Ovary (tissue), 9 donors: ENCODE data around the gene KLHL17. TPM values are rescaled to one million over a fixed set of nuclear protein-coding genes. Genes with fewer than 3 reads are reported as not detected.

Source experiments
- DNase-seq, 5 donors: peaks; one replicate each; pipeline ENCODE4 v3.0.0-alpha.2; 2019 to 2020
- H3K27ac ChIP-seq, 2 donors: fragments of 200-600 bp; one replicate each; pipeline versions ENCODE4 v1.5.1 to v1.8.0; 2019 to 2022
- H3K27me3 ChIP-seq: fragments of 200-600 bp; one replicate; pipeline ENCODE4 v1.8.0; 2022
- H3K36me3 ChIP-seq: fragments of 200-600 bp; sonication (generic); one replicate; pipeline ENCODE4 v1.5.1; 2019
- H3K4me1 ChIP-seq: one replicate; pipeline ENCODE4 v1.8.1; 2013; ENCODE audit warnings: mild to moderate bottlenecking, moderate library complexity; ENCODE audit not compliant: insufficient read depth
- H3K4me3 ChIP-seq: fragments of 200-600 bp; sonication (generic); one replicate; pipeline ENCODE4 v1.5.1; 2017
- H3K9me3 ChIP-seq, 2 donors: fragments of 200-600 bp in 1 of 2; sonication (generic) in 1 of 2; one replicate each; pipeline versions ENCODE4 v1.5.1 to v1.8.1; 2013 to 2019; ENCODE audit warnings: mild to moderate bottlenecking in 1 of 2, moderate library complexity in 1 of 2
- EP300 ChIP-seq: sonication (generic); formaldehyde crosslinking; IDR thresholded peaks from one replicate; pipeline ENCODE4 v1.6.1; 2017; ENCODE audit warnings: antibody characterized with exemption
- POLR2A ChIP-seq: fragments of 450-650 bp; IDR thresholded peaks from one replicate; pipeline ENCODE4 v1.6.1; 2017; ENCODE audit warnings: antibody characterized with exemption, mild to moderate bottlenecking, moderate library complexity
- WGBS, 3 donors: extraction: QIAGEN DNeasy Blood & Tissue Kit in 1 of 3; methylation state at CpG; one replicate each; pipeline versions ENCODE4 v1.1.5 to v1.1.7; 2013 to 2017; 5-methylcytosine and 5-hydroxymethylcytosine counted together
- intact Hi-C, 4 donors: fragments of 100-400 bp; cut with DNase I; formaldehyde crosslinking; loops; one replicate each; pipeline versions ENCODE4 v1.11.0 to v1.15.1; 2022 to 2023
- polyA plus RNA-seq, 2 donors: library from polyadenylated mRNA; stranded (reverse); fragments of 200-250 nt in 1 of 2; fragments of 350-450 nt in 1 of 2; fragmentation: Illumina TruSeq in 1 of 2; extraction: RNeasy Lipid Tissue Mini Kit (QIAGEN cat#74804) in 1 of 2; gene quantifications; one replicate each; pipeline ENCODE4 v1.2.3, GENCODE V29; 2013 to 2014
- total RNA-seq, 7 donors: library from RNA; depleted of rRNA in 2 of 7; stranded (reverse); fragments of >200 nt in 2 of 7; fragmentation: NEBNext Ultra II Directional in 3 of 7; extraction: Animal tissue kit (Norgen Biotek cat#: 25700) in 3 of 7; gene quantifications; one replicate each; pipeline versions ENCODE4 v1.1.0 to v1.2.4, GENCODE V29; 2016 to 2023
- TF ChIP-seq, protein P1 (sequence below), 3 donors: fragments of 450-650 bp in 2 of 3; fragments of 200-600 bp in 1 of 3; IDR thresholded peaks; one replicate each; pipeline versions ENCODE4 v1.5.1 to v1.8.0; 2016 to 2022; ENCODE audit warnings: antibody characterized with exemption in 3 of 3, mild to moderate bottlenecking in 1 of 3
- donor health status: DM: no; HTN: no; CAD: no; lungs with moderate emphysema.
- donor health status: DM: no; HTN: no; CAD: no.
- donor health status: Bipolar disorder and iron deficiency.
- donor health status: DM: yes; HTN: yes; CAD: no.
- donor health status: DM: no; HTN: no; CAD: no.
- donor health status: DM: yes; HTN: yes; CAD: no.

KLHL17 gene
- total and polyA plus RNA-seq, 9 donors = 0.13 to 6.7 (median 2.1) TPM

DNA sequence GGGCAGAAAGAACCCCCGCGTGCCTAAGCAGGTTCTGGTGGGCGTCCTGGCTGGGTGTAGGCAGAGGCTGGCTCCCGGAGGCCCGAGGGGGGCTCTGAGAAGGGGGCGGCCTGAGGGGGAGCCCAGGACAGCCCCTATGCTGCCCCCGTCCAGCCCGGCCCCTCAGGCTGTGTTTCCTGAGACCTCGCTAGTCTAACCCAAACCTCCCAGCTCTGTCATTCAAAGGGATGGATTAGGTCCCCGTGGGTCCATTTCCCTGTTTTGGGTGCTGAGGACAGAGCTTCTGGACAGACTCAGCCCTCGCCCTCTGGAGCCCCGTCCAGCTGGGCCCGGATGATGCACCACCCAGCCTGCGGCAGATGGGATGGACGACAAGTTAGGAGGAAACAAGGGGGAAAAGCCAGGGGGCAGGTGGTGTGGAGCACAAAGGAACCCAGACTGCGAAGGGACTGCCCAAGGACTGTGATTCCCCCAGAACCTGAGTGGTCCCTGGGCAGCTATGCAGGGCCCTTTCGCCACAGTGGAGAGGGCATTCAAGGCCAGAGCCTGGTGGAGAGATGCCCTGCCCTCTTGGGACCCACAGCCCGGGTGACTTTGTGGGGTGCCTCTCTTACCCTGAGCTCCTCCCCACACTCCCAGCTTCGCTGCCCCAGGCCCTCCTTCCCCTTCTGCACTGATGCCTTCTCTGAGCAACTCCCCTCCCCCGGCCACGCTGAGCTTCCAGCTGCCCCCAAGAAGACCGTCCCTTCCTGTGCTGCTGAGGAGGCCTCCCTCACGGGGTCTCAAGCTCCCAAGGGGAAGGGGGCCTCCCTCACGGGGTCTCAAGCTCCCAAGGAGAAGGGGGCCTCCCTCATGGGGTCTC, 36.7 kb downstream of the KLHL17 start:
- intact Hi-C loops = no loop called here
- Histone ChIP-seq H3K4me1 (peaks cover 9% of the 10 kb centered on the region), H3K9me3 (no peaks in the 10 kb centered on the region), H3K27me3 (peaks cover 11% of the 10 kb centered on the region), H3K27ac (no peak overlapping the region), H3K4me3 (no peak overlapping the region), H3K36me3 (no peaks in the 10 kb centered on the region)
- WGBS, 3 donors = 58 to 72% (median 65%) methylated on average over 24 of the region's 24 CpGs
- peak in 1 of 5 donors; percentile 21 for DNase-seq
- TF ChIP-seq POLR2A = no peak
- no peak for TF ChIP-seq EP300
- TF ChIP-seq, protein P1, sequence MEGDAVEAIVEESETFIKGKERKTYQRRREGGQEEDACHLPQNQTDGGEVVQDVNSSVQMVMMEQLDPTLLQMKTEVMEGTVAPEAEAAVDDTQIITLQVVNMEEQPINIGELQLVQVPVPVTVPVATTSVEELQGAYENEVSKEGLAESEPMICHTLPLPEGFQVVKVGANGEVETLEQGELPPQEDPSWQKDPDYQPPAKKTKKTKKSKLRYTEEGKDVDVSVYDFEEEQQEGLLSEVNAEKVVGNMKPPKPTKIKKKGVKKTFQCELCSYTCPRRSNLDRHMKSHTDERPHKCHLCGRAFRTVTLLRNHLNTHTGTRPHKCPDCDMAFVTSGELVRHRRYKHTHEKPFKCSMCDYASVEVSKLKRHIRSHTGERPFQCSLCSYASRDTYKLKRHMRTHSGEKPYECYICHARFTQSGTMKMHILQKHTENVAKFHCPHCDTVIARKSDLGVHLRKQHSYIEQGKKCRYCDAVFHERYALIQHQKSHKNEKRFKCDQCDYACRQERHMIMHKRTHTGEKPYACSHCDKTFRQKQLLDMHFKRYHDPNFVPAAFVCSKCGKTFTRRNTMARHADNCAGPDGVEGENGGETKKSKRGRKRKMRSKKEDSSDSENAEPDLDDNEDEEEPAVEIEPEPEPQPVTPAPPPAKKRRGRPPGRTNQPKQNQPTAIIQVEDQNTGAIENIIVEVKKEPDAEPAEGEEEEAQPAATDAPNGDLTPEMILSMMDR (IDR thresholded peaks at IDR 0.05) = no peak

DNA sequence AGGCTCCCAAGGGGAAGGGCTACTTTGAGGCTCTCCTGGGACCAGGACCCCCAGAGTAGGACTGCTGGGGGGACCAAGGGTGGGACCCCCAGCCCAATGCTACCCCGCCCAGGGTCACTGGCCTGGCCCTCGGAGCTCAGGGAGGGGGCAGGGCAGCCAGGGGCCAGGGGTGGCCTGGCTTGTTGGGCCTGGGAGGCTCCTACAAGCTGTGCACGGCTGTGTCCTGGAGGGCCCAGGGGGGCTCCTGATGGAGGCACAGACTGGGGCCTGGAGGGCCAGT, 37.3 kb downstream of the KLHL17 start:
- Histone ChIP-seq H3K27ac (no peak overlapping the region), H3K9me3 (no peaks in the 10 kb centered on the region), H3K4me3 (no peak overlapping the region), H3K27me3 (peaks cover 11% of the 10 kb centered on the region), H3K4me1 (peaks cover 9% of the 10 kb centered on the region), H3K36me3 (no peaks in the 10 kb centered on the region)
- TF ChIP-seq, protein P1 (IDR thresholded peaks at IDR 0.05) = no peak
- TF ChIP-seq POLR2A (no peak), EP300 (no peak)
- intact Hi-C loops = no loop called here
- DNase-seq = no peak
- 55 to 66% (median 62%) methylated on average over 2 to 3 of the region's 3 CpGs for WGBS, 3 donors

DNA sequence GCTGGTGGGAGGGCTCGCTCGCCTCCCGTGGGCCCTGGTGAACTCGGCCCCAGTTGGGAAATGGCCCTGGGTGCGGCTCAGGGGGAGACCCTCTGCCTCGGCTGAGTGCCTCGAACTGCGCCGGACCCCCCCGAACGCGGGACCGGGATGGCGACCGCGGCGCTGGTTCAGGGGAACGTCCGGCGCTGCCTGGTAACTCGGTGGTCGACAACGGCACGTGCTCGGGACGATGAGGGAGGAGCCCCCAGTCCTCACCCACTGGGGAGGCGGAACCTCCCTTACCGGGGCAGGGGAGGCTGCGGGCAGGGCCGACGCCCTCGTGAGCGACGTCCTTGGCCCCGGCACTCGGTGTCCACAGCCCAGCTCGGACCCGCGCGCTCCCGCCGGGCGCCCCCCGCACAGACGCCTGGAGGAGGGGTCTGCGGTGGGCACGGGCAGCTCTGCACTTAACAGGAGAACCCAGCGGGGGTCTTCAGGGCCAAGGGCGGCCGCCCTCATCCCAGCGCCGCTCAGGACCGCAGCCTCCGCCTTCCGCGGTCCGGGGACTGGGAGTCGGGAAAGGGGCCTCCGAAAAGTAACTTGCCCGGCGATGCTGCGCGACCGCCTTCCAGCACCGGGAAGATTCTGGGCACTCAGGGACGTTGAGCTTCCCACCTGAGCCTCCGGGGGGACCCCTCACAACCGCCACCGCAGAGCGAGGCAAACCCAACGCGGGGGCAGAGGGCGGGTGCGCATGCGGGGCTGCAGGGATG, 37.8 kb downstream of the KLHL17 start:
- H3K27ac ChIP-seq = no peak overlapping the region
- DNase-seq = peak in 1 of 5 donors; percentile 17

DNA sequence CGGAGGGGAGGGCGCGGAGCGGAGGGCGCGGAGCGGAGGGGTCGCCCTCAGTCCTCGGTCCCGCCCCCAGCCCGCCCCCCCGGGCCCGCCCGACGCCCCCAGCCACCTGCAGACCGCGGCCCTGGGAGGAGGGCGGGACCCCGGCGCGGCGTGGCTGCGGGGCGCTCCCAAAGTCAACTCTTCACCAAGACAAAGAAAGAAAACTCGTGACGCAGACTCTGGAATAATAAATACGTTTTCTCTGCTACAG, 38.3 kb downstream of the KLHL17 start:
- peaks cover 9% of the 10 kb centered on the region for H3K4me1 ChIP-seq
- 0% methylated on average over 20 to 26 of the region's 27 CpGs for WGBS, 3 donors
- peaks cover 11% of the 10 kb centered on the region for H3K27me3 ChIP-seq
- no peak for DNase-seq
- intact Hi-C loops = no loop called here
- no peaks in the 10 kb centered on the region for H3K9me3 ChIP-seq
- H3K27ac ChIP-seq = no peak overlapping the region
- H3K36me3 ChIP-seq = no peaks in the 10 kb centered on the region
- peak overlapping the region; percentile 64 for H3K4me3 ChIP-seq
- TF ChIP-seq, protein P1 (IDR thresholded peaks at IDR 0.05) = no peak
- TF ChIP-seq EP300 (no peak), POLR2A (no peak)

More for the DNA sequence above, 37.8 kb downstream of the KLHL17 start:
- Histone ChIP-seq H3K9me3 (no peaks in the 10 kb centered on the region), H3K4me3 (peak overlapping the region; percentile 64), H3K4me1 (peaks cover 9% of the 10 kb centered on the region), H3K27me3 (peaks cover 11% of the 10 kb centered on the region), H3K36me3 (no peaks in the 10 kb centered on the region)
- TF ChIP-seq, protein P1 (IDR thresholded peaks at IDR 0.05) = no peak
- no peak for TF ChIP-seq EP300
- no peak for TF ChIP-seq POLR2A
- intact Hi-C loops = no loop called here
- WGBS, 3 donors = 15 to 43% (median 23%) methylated on average over 35 to 75 of the region's 75 CpGs
